HG02798 (cell line): Measurements from ENCODE around the gene C2CD4A.
"Not testable (repeated sequence)": the region's sequence is repeated elsewhere in the genome, so short reads cannot be mapped to it uniquely, and the experiment has no call there.

ENCODE experiments used
- ATAC-seq: cut with Tn5 transposase; IDR thresholded peaks from one replicate; pipeline ENCODE4 v1.9.1; 2021; ENCODE audit warnings: mild to moderate bottlenecking; ENCODE audit not compliant: unreplicated experiment, poor library complexity

The C2CD4A gene

GRCh38 chr15:62066663-62067447, at the start of gene C2CD4A:
C2CD4A (plus strand) TSS chr15:62066977; CDS start chr15:62067614, 637 bp downstream.
- ATAC-seq = no peak

DNA sequence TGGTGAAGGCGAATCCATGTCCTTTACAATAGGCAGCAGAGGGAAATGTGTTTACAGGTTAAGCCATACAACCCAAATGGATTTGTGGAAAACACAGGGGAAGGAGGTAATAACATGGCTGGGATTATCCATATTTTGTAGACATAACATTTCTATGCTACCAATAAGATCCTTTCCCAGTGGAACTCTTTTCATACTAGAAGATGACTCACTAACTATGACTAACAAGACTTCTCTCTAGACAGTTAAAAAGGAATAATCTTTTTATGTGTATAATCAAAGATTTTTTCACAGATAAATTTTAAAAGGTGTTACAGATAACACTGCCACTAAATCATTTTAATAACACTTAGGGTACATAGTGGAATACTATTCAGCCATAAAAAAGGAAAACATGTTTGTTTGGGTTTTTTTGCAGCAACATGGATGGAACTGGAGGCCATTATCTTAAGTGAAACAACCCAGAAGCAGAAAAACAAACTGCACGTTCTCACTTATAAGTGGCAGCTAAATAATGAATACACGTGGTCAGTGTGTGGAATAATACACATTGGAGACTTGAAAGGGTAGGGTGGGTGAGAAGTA, 46.1 kb upstream of the C2CD4A start:
- ATAC-seq = no peak

- ATAC-seq = no peak
These were observed 44.7 kb upstream of the C2CD4A start for GRCh38 chr15:62021991-62022600.

DNA sequence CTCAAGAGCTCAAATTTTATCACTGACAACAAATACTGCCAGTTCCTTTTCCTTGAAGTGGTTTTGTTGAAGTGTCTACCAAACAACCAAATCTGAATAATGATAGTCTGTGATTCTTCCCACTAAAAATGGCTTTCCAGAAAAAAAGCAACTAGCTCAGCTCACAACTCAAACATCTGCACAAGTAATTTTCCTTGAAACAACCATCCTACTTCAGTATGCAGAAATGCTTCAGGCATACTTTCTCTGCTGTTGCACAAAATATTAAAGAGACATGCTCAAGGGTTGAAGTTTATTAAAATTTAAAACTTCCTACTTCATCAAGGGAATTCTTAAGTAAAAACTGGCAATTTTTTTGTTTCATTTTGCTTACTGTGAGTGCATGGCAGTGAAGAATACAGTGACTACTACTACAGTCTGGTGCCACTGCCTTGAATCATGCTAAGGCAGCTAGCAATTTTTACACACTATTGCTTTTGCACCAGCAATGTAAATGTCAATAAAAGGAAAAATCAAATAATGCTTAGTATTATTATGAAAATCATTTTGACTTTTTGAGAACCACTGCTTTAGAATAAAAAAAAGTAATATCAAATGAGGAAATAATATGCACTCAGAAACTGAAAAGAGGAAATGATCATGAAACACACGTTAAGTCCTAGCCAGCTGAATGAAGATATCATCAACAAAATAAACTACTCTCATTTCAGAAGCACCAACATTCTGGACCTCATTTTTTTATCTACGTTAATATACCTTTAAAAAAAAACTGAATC, 40.1 kb upstream of the C2CD4A start:
- ATAC-seq = no peak

GRCh38 chr15:62027263-62027565, 39.6 kb upstream of the C2CD4A start:
- ATAC-seq = no peak

DNA sequence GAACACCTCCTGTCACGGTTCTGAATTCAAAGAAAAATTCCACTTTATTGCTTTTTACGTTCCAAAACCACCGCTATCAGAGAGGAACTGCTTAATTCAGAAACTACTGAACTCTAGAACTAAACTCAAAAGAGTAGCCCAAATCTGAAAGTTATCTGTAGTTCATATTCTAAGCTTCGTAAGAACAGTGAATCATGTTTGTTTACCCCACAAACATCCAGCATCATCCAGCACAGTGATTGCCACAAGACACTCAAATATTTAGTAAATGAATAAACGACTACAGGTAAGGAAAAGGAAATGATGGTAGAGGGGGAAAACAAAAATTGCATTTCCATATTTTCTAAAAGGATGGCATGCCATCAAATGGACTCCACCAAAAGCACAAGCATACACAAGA, 38.9 kb upstream of the C2CD4A start:
- ATAC-seq = no peak

- no peak for ATAC-seq
These were observed 31.4 kb upstream of the C2CD4A start for GRCh38 chr15:62035256-62035924.

- peak; percentile 48 for ATAC-seq
These were observed 20.6 kb upstream of the C2CD4A start for GRCh38 chr15:62046078-62046743.

- no peak for ATAC-seq
These were observed 19.4 kb upstream of the C2CD4A start for GRCh38 chr15:62047282-62047827.

DNA sequence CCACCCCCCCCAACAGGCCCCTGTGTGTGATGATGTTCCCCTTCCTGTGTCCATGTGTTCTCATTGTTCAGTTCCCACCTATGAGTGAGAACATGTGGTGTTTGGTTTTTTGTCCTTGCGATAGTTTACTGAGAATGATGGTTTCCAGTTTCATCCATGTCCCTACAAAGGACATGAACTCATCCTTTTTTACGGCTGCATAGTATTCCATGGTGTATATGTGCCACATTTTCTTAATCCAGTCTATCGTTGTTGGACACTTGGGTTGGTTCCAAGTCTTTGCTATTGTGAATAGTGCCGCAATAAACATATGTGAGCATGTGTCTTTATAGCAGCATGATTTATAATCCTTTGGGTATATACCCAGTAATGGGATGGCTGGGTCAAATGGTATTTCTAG, 18.5 kb upstream of the C2CD4A start:
- ATAC-seq = not testable (repeated sequence)

- no peak for ATAC-seq
These were observed 16.7 kb upstream of the C2CD4A start for GRCh38 chr15:62050115-62050514.

GRCh38 chr15:62051166-62051565, 15.6 kb upstream of the C2CD4A start:
- ATAC-seq = no peak

GRCh38 chr15:62052713-62053112, 14.1 kb upstream of the C2CD4A start:
- no peak for ATAC-seq

GRCh38 chr15:62053439-62054085, 13.2 kb upstream of the C2CD4A start:
- no peak for ATAC-seq

GRCh38 chr15:62054979-62055378, 11.8 kb upstream of the C2CD4A start:
- no peak for ATAC-seq

DNA sequence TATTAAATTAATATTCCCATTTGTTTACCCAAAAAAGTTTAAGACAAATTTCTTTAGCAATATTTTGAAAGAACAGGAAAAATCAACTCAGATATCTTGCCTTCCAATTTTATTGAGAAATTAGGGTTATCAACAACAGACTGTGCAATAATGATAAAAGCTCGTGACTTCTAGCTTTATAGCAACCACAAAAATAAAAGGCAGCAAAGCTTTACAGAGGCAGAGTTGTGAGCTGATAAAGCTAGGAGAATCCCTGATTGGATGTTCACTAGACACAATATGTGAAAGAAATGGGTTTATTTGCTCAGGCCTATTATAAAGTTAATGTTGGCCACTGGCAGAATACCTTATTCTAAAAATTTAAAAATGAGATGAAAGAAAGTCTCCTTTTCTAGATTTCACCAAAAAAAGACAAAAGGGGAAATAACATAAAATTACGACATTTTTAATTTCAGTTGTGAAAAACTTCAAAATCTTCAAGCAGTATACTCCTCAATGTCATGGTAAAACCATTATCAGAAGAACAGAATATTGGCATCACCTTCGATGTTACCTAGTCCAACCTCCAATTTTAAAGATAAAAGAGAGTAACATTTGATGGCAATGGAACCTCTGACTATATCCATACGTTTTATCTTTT, 9.3 kb upstream of the C2CD4A start:
- ATAC-seq = no peak

GRCh38 chr15:62058327-62059028, 8.3 kb upstream of the C2CD4A start:
- no peak for ATAC-seq
